GM21390 (cell line): ENCODE data around the gene ZNRF3.

Source experiments
- ATAC-seq: cut with Tn5 transposase; IDR thresholded peaks from one replicate; pipeline ENCODE4 v1.9.1; 2021; ENCODE audit not compliant: unreplicated experiment

The ZNRF3 gene

DNA sequence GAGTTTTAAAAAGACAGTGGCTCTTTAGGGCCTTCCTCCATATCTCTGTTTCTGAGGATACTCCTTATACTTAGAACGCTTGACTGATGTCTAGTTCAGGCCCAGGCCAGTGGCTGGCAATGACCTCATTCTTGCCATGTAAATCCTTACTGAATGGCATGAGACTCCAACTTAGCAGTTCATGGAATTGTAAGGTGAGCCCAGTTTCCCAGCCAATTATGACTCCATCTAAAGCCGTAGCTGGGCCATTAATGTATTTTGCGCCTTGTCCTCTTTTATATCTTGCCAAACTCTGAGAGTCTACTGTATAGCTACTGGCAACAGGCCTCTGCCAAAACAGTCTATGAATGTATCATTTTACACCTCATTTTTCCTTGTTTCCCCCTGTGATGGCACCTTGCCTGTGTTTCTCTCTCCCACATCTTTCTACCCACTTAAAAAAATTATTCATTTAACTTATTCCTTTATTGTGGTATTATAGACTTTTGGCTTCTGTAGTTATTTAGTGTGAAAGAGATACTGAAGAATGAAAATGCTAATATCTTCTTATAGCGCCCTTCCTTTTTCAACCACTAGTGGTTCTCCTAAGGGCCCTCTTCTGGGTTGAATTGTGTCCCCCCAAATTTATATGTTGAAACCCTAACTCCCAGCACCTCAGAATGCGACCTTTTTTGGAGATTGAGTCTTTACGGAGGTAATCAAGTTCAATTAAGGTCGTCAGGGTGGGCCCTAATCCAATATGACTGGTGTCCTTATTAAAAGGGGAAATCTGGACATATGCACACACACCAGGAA is 67.4 kb downstream of the ZNRF3 start:
- no peak for ATAC-seq

DNA sequence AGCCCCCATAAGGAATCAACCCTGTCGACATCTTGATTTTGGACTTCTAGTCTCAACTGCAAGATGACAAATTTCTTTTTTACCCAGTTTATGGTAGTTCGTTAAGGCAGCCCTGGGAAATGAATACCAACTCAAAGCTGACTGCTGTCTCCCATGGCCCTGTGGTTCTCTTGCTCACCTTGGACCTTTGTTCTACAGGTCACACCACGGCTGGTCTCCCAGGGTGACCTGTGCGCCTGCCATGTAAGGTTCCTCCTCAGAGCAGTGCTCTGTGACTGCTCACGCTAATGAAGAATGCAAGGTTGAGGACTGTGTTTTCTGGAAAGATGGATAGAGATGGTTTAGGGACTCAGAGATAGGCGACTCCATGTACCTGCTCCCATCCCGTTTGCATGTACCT is 68.2 kb downstream of the ZNRF3 start:
- no peak for ATAC-seq

DNA sequence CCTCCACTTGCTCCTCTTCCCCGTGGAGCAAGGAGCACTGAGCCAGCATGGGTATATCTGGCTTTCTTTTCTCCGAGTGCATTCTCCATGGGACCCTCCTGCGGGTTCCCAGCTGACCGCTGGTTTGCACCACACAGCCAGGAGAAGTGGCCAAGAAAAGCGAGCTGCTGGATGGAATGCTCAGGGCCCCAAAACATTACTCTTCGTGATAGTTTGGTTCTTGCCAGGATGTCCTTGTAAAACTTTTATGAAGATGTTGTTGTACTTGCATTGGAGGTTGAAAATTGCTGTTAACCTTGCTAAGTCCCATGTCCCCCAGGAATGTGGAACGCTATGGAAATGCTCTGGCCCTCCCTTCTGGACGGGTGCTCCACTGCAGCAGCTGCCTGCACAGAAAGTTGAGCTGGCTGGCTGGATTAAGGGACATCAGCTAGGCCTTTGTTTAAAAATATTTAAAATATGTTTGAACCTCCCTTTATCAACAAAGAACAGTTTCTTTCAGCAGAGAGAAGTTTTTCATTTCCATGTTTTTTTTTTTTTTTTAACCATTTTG is 68.7 kb downstream of the ZNRF3 start:
- ATAC-seq, result no peak

DNA sequence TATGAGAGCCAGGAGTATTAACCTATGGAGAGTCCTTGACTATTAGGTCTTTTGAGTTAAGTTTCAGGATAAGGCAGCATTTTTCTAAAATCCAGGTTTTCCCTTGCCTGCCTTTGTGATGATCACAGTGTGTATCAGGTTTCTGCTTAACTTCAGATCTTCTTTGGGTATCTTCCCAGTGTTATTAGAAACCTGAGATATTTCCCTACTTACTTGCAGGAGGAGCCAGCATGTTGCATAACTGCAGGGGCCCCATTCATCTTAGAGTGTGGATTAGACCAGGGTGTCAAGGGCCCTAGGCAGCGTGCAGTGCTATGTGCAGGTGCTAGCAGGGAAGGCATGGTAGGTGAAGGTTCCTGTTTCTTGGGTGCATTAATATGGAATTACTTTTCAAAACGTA is 69.5 kb downstream of the ZNRF3 start:
- no peak for ATAC-seq

DNA sequence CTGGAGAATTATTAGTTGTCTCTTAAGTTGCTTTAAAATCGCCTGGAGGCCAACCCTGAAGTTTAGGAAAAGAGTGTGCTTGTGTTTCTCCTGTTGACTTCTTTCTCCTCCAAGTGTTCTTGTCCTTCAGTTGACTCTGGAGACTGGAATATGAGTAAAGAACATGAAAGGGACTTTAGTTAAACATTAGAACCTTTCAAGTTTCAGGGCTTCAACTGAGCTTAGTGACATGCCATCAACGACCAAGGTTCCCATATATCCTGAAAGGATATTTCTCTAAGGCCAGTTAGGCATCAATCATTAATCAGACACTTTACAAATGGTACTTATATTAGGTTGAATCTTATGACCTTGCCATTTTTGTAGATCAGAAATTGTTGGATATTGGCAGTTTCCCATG is 70.0 kb downstream of the ZNRF3 start:
- ATAC-seq, result no peak

DNA sequence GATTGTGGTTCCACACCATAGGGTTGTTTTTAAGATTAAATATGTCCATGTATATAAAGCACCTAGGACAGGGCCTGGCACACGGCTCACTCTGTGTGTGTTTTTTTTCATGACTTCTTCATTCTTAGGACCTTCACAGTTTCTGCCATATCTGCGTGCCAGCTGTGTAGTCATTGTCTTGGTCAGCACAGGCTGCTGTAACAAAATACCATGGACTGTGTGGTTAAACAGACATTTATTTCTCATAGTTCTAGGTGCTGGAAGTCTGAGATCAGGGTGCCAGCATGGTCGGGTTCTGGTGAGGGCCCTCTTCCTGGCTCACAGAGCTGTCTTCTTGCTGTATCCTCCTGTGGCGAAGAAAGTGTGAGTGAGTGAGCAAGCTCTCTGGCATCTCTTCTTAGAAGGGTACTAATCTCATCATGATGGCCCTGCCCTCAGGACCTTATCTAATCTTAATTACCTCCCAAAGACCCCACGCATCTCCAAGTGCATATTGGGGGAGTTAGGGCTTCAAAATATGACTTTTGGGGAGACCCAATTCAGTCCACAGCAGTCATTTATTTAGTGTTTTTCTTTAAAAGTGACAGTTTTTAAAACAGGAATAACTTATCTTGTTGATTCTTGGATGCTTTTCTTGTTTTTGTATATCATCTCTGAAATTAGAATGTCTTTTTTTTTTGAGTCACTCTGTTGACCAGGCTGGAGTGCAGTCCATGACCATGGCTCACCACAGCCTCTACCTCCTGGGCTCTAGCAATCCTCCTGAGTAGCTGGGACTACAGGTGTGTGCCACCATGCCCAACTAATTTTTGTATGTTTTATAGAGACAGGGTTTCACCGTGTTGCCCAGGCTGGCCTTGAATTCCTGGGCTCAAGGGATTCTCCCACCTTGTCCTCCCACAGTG is 70.9 kb downstream of the ZNRF3 start:
- ATAC-seq, result no peak

DNA sequence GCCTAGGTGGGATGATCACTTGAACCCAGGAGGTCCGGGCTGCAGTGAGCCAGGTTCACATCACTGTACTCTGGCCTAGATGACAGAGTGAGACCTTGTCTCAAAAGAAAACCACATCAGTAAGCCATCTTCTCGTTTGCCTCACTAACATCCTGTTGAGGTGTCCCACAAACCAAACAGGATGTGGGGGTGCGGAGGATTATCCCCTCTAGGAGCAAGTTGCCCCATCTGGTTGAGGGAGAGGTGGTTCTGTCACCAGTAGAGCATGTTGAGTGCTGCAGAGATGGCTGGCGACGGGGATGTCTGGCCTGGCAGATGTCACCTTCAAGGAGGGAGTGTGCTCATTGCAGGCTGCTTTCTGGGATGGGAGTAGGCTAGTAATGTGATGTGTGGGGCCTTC is 72.4 kb downstream of the ZNRF3 start:
- no peak for ATAC-seq

DNA sequence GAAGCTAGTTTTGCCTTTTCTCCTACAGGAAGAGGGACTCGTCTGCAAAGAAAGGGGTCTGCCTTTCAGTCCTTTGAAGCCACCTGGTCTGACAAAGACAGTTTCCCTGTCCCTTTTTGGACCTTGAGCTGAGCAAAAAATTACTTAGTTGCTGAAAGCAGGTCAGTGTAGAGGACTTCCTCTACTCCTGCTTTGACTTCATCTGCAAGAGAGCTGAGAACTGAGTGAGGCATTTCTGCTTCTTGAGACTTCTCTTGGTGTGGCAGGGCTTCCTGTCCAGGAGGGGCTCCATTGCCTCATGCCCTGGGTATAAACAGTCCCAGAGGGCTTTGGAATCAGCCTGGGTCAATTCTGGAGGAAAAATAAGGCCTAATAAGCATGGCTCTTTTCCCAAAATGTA is 73.1 kb downstream of the ZNRF3 start:
- ATAC-seq, result no peak

DNA sequence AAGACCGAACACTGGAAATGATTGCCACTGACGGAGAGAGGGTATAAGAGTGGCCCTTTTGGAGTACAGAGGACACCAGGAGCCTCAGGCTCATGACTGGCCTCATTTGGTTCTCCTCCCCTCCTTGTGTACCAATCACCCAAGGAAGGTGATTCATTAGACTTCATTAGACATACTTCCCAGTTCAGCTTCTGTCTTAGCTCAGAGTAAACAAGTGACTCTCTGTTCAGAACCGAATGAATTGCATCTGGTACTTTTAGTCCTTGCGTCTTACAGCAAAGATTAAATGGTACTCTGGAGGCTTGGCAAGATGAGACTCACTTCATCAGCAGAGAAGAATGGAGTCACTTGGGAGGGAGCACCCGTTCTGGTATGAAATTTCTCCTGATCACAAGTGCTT is 75.2 kb downstream of the ZNRF3 start:
- no peak for ATAC-seq

DNA sequence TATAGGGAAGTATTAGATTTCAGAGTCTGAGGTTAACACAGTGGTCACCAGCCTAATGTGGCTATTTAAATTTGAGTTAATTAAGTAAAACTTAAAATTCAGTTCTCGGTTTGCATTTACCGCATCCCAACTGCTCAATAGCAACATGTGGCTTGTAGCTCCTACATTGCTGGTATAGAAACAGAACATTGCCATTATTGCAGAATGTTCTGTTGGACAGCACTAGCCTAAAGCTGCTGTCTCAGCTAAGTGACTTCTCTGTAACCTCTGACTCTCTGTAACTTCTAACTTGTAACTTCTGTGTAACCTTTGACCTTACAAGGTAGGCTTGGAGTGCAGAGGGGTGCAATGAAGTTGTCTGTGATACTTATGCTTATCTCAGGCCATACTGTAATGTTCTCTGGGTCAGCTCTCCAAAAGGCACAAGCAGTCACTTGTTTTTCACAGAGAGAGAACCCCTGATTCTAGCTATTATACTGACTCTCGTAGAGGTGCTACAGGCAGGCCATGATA is 78.7 kb downstream of the ZNRF3 start:
- ATAC-seq, result no peak

DNA sequence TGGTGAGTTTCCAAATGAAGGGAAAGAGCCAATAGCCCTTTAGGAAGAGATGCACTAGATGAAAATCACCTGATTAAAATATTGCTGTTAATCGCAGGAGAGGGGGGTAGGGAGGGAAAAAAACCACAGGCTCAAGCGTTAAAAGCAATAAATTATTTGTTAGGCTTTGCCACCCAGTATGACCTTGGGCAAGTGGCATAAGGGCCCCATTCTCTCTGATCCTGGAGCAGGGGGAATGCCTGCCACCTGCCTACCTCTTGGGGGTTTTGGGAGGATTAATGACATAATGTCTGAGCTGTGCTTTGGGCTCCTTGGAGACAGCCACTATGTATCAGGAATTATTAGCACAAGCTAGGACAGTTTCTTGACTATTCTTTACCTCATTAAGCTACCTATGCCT is 80.0 kb downstream of the ZNRF3 start:
- ATAC-seq, result no peak

DNA sequence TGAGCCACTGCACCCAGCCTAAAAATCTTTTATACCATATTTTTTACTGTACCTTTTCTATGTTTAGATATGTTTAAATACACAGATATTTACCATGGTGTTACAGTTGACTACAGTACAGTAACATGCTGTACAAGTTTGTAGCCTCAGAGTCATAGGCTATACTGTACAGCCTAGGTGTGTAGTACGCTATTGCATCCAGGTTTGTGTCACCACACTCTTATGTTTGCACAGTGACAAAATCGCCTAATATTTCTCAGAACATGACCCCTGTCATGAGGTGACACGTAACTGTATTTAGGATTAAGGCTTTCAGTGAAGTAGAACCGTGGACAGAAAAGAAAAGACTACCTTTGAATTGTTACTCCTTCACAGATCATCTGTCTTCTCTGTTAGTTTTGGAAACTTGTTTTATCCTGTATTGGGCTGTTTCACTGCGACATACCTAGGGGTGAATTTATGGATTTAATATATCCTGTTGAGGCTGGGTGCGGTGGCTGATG is 83.8 kb downstream of the ZNRF3 start:
- ATAC-seq, result no peak

DNA sequence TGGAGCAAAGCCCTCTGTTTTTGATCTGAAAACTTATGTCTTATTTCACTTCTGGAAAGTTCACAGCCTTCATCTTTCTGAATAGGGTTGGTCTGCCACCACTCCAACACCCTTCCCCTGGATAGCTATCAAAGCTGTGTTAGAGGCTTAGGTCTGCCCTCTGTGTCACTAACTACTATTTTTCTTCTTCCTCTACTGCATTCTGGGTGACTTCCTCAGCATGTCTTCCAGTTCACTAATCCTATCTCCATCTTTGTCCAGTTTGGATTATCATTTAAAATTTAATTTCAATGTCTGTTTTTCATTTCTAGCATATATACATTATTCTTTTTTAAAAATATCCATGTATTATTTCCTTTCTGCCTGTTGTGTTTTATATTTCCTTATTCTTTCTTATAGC is 84.6 kb downstream of the ZNRF3 start:
- no peak for ATAC-seq

DNA sequence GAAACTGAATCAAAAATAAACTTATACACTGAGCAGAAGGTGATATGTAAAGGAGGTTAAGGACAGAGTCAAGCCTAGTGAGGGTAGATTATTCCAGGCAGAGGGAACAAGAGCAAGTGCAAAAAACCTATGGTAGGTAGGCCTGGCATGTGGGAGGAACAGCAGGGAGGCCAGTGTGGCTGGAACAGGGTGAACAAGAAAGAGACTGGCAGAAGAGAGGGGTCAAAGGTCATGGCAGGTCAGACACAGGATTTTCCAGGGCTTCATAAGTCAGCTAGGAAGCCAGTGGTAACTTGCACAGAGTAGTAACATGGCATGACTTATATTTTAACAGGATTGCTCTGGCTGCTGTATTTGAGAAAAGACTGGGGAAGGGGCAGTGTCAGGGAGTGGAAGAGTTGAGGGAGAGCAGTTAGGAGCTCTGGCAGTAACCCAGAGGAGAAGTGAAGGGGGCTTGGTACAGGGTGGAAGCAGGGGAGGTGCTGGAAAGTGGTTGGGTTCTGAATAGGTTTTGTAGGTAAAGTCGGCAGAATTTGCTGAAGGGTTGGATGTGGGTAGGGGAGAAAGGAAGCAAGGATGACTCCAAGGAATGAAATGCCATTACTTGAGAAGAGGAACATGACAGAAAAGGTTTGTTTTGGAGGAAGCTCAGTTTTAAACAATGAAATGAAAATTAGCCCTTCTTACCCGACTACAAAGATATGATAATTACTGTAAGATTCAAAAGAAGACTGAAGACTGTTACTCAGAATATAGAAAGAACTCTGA is 86.2 kb downstream of the ZNRF3 start:
- no peak for ATAC-seq

DNA sequence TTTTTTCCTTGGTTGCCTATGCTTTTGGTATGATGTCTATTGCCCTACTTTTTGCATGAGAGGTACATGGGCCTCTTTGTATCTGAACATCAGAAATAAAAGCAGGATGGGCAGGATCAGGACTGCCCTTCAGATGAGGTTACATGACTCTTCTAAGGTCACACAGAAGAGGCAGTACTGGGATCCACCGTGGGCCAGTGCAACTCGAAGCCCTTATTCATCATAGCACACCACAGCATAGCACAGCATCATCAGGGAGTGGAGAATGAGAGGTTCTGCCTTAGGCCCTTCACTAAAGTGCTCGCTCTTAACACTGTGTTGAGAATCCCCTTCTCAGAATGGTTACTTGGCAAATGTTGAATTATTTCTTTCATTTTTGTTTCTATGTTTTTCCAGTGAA is 90.0 kb downstream of the ZNRF3 start:
- no peak for ATAC-seq

DNA sequence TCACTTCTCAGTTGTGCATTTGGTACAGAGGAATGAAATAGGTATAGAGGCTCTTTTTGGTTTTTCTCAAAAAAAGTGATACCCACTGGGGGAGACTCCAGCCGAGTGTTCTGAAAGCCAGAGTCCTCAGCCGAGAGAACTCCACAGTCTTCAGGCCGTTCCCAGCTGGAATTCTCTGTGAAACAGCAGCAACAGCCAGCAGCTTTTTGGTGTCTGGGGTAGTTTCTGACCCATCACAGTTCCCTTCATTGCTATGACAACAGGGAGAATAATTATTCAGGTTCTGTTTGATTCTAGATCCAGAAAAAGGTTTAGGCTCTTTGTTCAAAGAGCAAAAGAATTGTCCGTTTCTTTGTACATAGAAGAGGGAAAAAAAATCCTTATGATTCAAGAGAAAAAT is 93.7 kb downstream of the ZNRF3 start:
- no peak for ATAC-seq

DNA sequence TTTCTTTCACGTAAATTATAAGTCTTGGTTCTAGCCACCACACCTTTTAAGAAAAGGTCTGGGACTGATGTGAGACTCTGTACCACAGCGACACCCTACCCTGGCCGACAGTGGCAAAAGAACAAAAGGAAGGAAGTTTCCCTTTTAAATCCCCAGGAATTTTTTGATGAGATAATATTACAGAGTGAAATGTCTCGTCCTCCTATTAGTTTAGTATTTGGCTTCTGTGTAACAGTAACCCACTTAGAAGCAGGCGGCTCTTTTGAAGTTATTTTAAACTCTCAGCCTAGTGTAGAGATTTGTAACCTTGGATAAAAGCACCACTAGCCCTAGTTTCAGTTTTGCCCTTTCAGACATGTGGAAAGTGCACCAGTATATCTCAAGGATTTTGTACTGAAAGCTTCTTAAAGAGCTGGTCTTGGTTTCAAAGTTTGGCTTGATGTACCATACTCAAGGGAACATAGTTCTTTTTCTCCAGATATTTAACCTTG is 94.2 kb downstream of the ZNRF3 start:
- no peak for ATAC-seq

DNA sequence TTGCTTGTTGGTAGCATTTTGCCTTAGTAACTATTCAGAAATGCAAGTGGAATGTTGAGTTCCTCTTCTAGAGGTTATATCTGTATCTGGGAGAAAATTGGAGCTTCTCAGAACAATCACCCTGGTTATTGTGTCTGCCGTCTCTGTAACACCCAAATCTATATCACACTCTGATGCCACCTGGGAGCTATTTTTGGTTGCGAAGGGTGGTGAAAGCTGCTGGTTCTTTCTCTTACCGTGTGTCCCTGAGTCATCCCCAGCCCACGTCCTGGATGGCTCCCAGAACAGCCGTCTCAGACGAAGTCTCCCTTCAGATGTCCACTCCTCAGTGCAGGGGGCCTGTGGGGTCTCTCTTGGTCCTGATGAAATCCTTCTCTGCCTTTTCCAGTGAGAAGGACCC is 94.8 kb downstream of the ZNRF3 start:
- ATAC-seq, result no peak

DNA sequence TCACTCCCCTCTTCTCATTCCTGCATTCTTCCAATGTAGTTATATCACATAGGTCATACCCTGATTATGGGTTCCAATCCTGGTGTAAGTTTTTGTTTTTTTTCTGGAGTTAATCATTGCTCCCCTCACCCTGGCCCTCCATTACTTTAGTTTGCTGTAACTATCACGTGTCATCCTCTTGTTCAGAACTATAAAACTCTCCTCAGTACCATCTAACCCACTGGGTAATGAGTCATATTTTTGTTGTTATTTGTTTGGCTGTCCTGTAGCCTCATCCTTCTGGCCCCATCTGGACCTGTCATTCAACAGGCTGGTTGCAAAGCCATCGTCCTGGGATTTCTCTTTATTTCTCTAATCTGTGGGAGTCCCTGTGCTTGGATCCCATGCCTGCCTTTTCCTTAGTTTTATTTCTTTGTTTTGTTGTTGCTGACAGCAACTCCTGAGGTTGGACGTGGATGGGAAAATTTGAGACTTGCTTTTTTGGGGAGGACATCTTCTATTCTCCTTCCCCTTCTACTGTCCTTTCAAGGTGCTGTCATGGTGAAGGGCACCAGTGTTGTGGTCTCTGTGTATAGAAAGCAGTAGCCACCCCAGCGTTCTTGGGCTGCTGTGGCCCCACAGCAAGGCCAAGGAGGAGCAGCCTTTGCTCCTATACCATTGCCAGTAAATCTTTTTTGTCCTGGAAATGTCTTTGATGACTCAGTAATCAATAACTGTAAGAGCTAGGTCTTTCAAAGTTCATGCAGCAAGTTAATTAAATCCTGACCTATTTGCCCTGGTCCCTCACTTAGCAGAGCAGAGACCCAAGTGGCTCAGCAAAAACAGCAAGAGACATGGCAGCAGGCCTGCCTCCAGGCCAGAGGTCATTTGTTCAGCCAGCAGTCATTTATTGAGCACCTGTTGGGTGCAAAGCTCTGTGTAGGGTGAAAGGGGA is 95.8 kb downstream of the ZNRF3 start:
- no peak for ATAC-seq

DNA sequence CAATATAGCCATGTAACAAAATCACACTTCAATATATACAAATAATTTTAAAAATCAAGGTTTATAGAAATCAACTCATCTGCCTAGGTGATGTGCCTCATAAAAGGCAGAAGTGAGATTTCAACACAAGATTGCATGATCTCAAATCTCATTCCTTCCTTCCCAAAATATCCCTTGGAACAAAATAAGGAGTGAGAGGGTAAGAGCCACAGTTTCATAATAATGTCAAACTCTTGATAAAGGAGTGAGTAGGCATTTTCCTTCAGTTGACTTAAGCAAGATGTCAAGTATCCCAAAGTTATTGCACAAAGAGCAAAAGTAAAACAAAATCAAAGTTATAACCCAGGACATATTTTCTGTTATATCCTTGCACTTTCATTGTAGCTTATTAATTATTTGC is 97.0 kb downstream of the ZNRF3 start:
- ATAC-seq, result no peak
